Brain microvascular endothelial cell (primary cell): ENCODE results near the gene NPBWR2.

Experiments
- DNase-seq: peaks from one replicate; pipeline ENCODE4 v3.0.0-alpha.2; 2020
- H3K27ac ChIP-seq: fragments of 250-450 bp; sonication (Bioruptor Pico); 2 replicates; pipeline ENCODE4 v1.5.1; 2020; ENCODE audit warnings: mild to moderate bottlenecking, moderate library complexity
- H3K27me3 ChIP-seq: fragments of 250-450 bp; sonication (Bioruptor Pico); replicated peaks from 2 replicates; pipeline ENCODE4 v1.5.1; 2020; ENCODE audit warnings: mild to moderate bottlenecking
- H3K36me3 ChIP-seq: fragments of 250-450 bp; sonication (Bioruptor Pico); replicated peaks from 2 replicates; pipeline ENCODE4 v1.5.1; 2020; ENCODE audit warnings: mild to moderate bottlenecking
- H3K4me3 ChIP-seq: 2 replicates; pipeline ENCODE4 v1.5.1; 2011; ENCODE audit warnings: low read depth, mild to moderate bottlenecking, control low read depth, low read length, moderate library complexity
- in situ Hi-C: cut with HindIII; loops from 2 replicates; pipeline ENCODE4 v1.10.0; 2017; ENCODE audit warnings: low sequenced_read_pairs, low pct_ligation_motif_present
- TF ChIP-seq, protein P1 (sequence below): IDR thresholded peaks from 2 replicates; pipeline ENCODE4 v1.5.1; 2011; ENCODE audit warnings: low read depth, mild to moderate bottlenecking, moderate library complexity, low read length, control low read depth, inconsistent platforms; ENCODE audit errors: missing control alignments

Gene NPBWR2

DNA sequence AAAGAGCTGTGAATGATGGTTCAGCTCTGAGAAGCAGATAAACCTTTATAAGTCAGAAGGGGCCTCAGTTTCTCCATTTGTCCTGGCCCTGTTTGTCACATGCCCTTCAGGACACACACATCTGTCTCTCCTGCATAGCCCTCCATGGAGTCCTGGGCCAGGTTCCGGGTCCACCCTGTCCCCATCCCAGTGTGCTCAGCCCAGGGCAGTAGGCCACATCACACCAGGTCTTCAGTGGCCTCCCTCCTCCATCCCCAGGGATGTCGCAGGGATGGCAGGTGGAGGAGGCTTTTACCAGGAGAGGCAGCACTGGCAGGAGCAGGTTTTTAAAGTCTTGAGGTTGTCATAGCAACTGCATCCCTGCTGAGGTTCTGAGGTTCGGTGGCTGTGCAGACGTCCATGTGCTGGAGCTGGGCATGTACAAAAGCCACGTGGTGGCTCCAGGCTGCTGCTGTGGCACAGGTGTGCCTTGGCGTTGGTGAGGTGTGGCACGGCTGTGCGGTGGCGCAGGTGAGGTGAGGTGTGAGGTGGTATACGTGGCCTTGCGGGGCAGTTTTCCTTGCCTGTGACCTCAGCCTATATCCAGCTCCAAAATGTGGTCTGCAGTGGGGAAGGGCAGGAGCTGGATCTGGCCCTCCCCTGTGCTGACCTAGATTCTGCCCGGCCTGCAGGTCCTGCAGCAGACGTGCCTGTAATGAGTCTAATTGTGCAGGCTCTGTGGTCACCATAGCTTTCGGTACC lies 8.0 kb upstream of the NPBWR2 start:
- no peaks in the 10 kb centered on the region for H3K36me3 ChIP-seq
- no peaks in the 10 kb centered on the region for H3K27me3 ChIP-seq
- in situ Hi-C loops, result no loop called here
- H3K27ac ChIP-seq, result no peak overlapping the region
- no peak for DNase-seq
- no peak overlapping the region for H3K4me3 ChIP-seq
- TF ChIP-seq, protein P1, sequence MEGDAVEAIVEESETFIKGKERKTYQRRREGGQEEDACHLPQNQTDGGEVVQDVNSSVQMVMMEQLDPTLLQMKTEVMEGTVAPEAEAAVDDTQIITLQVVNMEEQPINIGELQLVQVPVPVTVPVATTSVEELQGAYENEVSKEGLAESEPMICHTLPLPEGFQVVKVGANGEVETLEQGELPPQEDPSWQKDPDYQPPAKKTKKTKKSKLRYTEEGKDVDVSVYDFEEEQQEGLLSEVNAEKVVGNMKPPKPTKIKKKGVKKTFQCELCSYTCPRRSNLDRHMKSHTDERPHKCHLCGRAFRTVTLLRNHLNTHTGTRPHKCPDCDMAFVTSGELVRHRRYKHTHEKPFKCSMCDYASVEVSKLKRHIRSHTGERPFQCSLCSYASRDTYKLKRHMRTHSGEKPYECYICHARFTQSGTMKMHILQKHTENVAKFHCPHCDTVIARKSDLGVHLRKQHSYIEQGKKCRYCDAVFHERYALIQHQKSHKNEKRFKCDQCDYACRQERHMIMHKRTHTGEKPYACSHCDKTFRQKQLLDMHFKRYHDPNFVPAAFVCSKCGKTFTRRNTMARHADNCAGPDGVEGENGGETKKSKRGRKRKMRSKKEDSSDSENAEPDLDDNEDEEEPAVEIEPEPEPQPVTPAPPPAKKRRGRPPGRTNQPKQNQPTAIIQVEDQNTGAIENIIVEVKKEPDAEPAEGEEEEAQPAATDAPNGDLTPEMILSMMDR, result no peak

DNA sequence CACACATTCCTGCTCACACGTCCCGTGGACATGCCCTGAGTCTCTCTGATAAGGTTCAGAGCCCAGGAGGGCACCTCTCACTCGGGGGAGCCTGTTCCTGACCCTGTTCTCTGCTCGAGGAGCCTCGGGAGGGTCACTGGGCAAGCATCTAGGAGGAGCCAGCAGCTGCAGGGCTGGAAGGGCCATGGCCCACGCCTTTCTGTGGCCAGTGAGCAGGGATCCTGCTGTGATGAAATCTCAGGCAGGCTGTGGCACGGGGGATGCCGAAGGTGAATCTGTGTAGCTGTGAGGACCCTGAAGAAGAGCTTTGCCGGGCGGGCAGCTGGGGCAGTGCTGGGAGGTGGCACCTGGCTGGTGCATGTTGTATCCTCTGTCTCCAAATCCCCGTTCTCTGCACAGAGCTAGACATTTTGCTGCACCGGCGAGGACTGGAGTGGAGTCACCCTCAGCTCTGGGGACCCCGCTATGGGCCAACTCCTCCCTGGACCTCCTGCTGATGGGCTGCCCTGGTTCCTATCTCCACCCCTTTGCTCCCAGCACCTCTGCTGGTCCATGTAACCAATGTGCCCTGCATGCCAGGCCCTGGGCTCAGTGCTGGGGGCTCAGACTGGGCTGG lies 7.1 kb upstream of the NPBWR2 start:
- in situ Hi-C loops, result no loop called here
- Histone ChIP-seq H3K27me3 (no peaks in the 10 kb centered on the region), H3K4me3 (no peak overlapping the region), H3K27ac (no peak overlapping the region), H3K36me3 (no peaks in the 10 kb centered on the region)
- TF ChIP-seq, protein P1, result no peak
- DNase-seq, result no peak

DNA sequence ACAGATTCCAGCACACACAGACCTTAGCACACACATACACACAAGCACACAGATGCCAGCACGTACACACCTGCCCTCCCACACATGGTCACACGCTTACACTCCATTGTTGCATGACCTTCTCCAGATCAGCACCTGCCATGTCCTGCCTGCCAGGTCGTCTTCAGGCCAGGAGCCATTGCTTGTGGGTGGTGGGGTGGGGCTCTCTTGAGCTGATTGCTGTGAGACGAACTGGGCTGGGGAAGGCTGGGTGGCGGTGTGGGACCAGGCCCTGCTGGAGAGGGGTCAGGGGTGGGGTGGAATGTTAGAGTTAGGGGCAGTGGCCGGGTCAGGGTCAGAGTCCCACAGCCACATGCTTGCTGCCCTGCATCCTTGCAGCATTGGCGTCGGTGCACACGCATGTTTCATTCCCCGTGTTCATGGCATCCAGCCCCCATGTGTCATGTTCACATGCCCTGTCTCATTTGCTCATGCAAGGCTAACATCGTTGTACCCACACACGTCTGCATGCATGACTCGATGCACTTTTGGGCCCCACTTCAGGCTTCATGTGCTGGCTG lies 6.5 kb upstream of the NPBWR2 start:
- no peak overlapping the region for H3K27ac ChIP-seq
- in situ Hi-C loops, result no loop called here
- TF ChIP-seq, protein P1, result no peak
- H3K4me3 ChIP-seq, result no peak overlapping the region
- no peaks in the 10 kb centered on the region for H3K36me3 ChIP-seq
- DNase-seq, result no peak
- no peaks in the 10 kb centered on the region for H3K27me3 ChIP-seq

DNA sequence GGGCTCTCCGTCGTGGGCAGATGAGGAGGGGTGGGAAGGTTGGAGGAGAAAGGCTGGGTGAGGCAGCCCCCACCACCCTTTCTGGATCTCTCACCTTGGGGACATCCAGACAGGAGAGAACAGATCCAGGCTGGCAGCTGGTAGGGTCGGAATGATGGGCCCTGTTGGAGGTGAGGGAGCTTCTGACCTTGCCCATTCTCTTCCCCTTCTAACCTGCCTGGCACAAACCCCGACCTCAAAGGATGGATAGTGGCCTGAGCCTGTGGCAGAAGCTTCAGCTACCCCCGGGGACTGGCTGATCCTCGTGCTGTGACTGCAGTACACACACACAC lies 6.0 kb upstream of the NPBWR2 start:
- no peak for DNase-seq
- TF ChIP-seq, protein P1, result no peak

DNA sequence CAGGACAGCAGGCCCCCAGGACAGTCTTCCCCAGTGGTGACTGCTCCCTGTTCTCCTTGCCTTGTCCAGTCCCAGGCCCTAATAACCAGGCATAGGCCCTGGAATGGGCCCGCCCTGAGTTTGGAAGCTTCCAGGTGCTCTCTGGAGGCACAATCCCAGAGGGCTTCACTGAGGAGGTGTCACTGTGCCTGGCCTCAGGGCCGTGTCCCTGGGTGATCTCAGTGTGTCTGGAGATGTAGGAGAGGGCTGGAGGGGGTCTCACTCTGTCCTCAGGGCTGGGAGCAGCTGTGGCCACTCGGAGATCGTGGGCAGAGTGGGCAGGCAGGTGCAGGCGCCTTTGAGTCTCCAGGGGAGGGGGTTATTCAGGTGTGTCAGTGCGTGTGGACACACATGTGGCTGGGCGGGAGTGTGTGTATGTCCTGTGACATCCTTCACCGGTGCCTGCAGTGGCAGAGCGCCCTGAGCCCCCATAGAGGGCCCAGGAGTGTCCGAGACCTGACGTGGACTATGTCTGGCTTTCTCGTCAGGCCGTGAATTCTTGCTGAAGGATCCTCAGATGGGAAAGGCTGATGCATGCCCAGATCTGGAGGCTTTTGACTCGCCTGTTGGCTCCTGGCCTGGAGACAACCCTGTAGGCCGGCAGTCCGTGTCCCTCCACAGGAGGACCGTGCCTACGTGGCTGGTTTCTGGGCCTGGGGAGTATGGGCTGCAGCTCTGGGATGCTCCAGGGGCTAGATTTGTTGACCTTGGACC lies 5.5 kb upstream of the NPBWR2 start:
- no peak overlapping the region for H3K4me3 ChIP-seq
- TF ChIP-seq, protein P1, result no peak
- H3K27ac ChIP-seq, result no peak overlapping the region
- H3K36me3 ChIP-seq, result no peaks in the 10 kb centered on the region
- in situ Hi-C loops, result no loop called here
- DNase-seq, result no peak
- no peaks in the 10 kb centered on the region for H3K27me3 ChIP-seq

More for the DNA sequence above, 6.0 kb upstream of the NPBWR2 start:
- Histone ChIP-seq H3K27me3 (no peaks in the 10 kb centered on the region), H3K4me3 (no peak overlapping the region), H3K27ac (no peak overlapping the region), H3K36me3 (no peaks in the 10 kb centered on the region)
- in situ Hi-C loops, result no loop called here
